ENCODE results near the gene ZNF814. TPM values are rescaled to one million over a fixed set of nuclear protein-coding genes. Genes with fewer than 3 reads are reported as not detected.
"Not testable (repeated sequence)": the region's sequence is repeated elsewhere in the genome, so short reads cannot be mapped to it uniquely, and the experiment has no call there.

The ZNF814 gene
- total RNA-seq, 4 donors from 2014 or later: 5.8 to 9.4 (median 7.5) TPM

DNA sequence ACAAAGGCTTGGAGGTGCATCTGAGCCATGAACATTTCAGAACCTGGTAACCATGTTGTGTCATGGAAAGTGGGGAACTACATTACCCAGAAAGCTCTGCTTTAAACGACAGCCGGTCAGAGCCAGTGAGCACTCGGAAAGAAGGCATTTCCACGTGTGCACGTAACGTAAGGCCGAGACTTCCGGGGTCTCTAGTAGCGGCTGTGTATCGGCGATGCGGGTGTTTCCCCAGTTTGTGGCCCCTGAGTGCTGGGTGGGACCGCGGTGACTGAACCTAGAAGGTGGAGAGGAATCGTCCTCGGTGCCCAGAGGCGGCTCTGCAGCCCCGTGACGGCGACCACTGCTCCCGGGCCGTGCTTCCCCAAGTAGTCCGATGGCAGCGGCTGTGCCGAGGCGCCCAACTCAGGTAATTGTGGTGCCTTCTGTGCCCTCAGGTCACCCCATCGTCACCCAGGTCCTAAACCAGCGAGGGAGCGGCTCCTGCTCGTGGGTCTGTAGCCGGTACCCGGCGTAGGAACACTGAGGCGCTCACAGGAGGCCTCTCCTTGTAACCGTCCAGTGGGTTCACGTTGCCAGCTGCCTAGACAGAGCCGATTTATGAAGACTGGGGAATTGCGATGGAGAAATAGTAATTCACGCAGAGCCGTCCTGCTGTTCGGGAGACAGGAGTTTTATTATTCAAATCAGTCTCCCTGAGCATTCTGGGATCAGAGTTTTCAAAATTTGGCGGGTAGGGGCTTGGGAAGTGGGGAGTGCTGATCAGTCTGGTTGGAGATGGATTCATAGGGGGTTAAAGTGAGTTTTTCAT, 39.0 kb downstream of the ZNF814 start, which contains the start of gene ZNF587:
Gene ZNF587 (plus strand): TSS at position 194 of the 808 bp plus-strand sequence. CDS start 180 bp downstream, at position 374.
- peaks cover 0 to 12% (median 12%) of the 10 kb centered on the region in 4 donors for H3K36me3 ChIP-seq
- DNase-seq (ENCODE audit: extremely low spot score); H3K9me3 ChIP-seq; intact Hi-C loops (cut with DNase I); H3K27me3 ChIP-seq: not testable (repeated sequence)
- peak; percentile 72 to 75 for TF ChIP-seq POLR2AphosphoS5 (IDR thresholded peaks at IDR 0.05)
- H3K27ac ChIP-seq (replicated peaks in 1 of 4): peak within 1 kb of the TSS; percentile 62 to 76 (median 74)
- H3K4me3 ChIP-seq: peak within 1 kb of the TSS; percentile 66 to 79 (median 74)
- WGBS: 0% methylated on average over 18 of the region's 42 CpGs
- H3K4me1 ChIP-seq: peaks cover 13 to 25% (median 19%) of the 10 kb centered on the region in 4 donors

DNA sequence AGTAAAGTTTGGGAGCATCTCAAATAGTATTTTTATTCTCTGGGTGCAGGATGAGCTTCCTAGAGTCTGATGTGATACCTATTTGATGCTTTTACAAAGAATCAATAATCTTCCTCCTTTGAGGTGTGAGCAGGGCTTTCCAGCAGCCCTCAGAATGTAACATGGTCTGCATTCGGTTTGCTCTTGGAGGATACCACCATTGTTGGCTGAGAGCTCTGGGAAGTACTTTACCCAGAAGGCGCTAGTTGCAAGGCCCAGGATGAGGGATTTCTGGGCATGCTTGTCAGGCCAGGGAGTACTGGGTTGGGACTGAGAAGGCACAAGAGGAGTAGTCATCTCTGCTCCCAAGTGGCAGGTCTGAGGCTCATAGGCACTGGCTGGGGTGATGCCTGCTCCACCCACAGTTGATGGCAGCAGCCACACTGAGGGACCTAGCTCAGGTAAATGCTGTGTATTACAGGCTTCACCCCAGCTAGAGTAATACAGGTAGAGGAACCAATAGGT, 39.6 kb downstream of the ZNF814 start:
- DNase-seq (ENCODE audit: extremely low spot score); H3K9me3 ChIP-seq; intact Hi-C loops (cut with DNase I); H3K27me3 ChIP-seq: not testable (repeated sequence)
- Histone ChIP-seq H3K36me3 (peaks cover 0 to 11% (median 9%) of the 10 kb centered on the region in 4 donors), H3K27ac (replicated peaks in 1 of 4) (peak overlapping the region in 3 of 4 donors; percentile 71 to 76 (median 76)), H3K4me3 (peak overlapping the region; percentile 66 to 79 (median 74)), H3K4me1 (peaks cover 13 to 25% (median 19%) of the 10 kb centered on the region in 4 donors)
- 88% methylated on average over 2 of the region's 2 CpGs for WGBS

- H3K27me3 ChIP-seq; H3K9me3 ChIP-seq; intact Hi-C loops (cut with DNase I); H3K4me3 ChIP-seq; DNase-seq (ENCODE audit: extremely low spot score); H3K27ac ChIP-seq (replicated peaks in 1 of 4): not testable (repeated sequence)
- Histone ChIP-seq H3K4me1 (peaks cover 13 to 24% (median 17%) of the 10 kb centered on the region in 4 donors), H3K36me3 (peaks cover 0 to 11% (median 5%) of the 10 kb centered on the region in 4 donors)
- 76% methylated on average over 3 of the region's 3 CpGs for WGBS
These were observed 41.7 kb downstream of the ZNF814 start for GRCh38 chr19:57847164-57847563.

- H3K4me1 ChIP-seq: no peaks in the 10 kb centered on the region
- intact Hi-C loops (cut with DNase I): no loop called here
- no peaks in the 10 kb centered on the region for H3K9me3 ChIP-seq
- WGBS: 85% methylated on average over 5 of the region's 6 CpGs
- no peaks in the 10 kb centered on the region for H3K27me3 ChIP-seq
- peaks cover 3 to 56% (median 31%) of the 10 kb centered on the region in 4 donors for H3K36me3 ChIP-seq
- H3K4me3 ChIP-seq: no peak overlapping the region
- TF ChIP-seq POLR2A (IDR thresholded peaks at IDR 0.05; ENCODE audit: low read depth) (no peak), POLR2AphosphoS5 (IDR thresholded peaks at IDR 0.05) (no peak), EP300 (IDR thresholded peaks at IDR 0.05) (no peak)
- TF ChIP-seq, protein P1, sequence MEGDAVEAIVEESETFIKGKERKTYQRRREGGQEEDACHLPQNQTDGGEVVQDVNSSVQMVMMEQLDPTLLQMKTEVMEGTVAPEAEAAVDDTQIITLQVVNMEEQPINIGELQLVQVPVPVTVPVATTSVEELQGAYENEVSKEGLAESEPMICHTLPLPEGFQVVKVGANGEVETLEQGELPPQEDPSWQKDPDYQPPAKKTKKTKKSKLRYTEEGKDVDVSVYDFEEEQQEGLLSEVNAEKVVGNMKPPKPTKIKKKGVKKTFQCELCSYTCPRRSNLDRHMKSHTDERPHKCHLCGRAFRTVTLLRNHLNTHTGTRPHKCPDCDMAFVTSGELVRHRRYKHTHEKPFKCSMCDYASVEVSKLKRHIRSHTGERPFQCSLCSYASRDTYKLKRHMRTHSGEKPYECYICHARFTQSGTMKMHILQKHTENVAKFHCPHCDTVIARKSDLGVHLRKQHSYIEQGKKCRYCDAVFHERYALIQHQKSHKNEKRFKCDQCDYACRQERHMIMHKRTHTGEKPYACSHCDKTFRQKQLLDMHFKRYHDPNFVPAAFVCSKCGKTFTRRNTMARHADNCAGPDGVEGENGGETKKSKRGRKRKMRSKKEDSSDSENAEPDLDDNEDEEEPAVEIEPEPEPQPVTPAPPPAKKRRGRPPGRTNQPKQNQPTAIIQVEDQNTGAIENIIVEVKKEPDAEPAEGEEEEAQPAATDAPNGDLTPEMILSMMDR (IDR thresholded peaks at IDR 0.05): no peak
- no peak overlapping the region for H3K27ac ChIP-seq (replicated peaks in 1 of 4)
- DNase-seq (ENCODE audit: extremely low spot score): no peak
These were observed 47.6 kb downstream of the ZNF814 start for GRCh38 chr19:57841122-57841763.

- H3K27me3 ChIP-seq; H3K9me3 ChIP-seq; intact Hi-C loops (cut with DNase I); H3K4me3 ChIP-seq; DNase-seq (ENCODE audit: extremely low spot score); H3K27ac ChIP-seq (replicated peaks in 1 of 4); H3K4me1 ChIP-seq: not testable (repeated sequence)
- H3K36me3 ChIP-seq: peaks cover 3 to 56% (median 28%) of the 10 kb centered on the region in 4 donors
- 86% methylated on average over 5 of the region's 5 CpGs for WGBS
These were observed 50.1 kb downstream of the ZNF814 start for GRCh38 chr19:57838622-57839191.

DNA sequence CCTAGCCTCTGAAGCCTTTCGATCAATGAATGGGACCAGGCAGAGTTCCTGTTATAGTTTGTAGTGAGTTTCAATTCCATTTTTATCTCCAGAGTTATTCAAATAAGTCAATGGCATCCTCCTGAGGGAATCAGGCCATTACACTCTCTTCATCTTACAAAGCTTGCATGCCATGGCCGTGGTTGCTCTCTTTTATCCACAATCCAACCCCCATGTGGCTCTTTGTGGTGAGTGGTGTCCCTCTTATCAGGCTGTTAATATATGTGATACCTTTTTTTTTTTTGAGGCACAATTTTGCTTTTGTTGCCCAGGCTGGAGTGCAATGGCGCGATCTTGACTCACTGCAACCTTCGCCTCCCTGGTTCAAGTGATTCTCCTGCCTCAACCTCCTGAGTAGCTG, 51.8 kb downstream of the ZNF814 start:
- H3K4me1 ChIP-seq; DNase-seq (ENCODE audit: extremely low spot score); H3K27me3 ChIP-seq; H3K9me3 ChIP-seq; H3K4me3 ChIP-seq; intact Hi-C loops (cut with DNase I); H3K27ac ChIP-seq (replicated peaks in 1 of 4): not testable (repeated sequence)
- WGBS: 91% methylated on average over 5 of the region's 5 CpGs
- peaks cover 3 to 44% (median 24%) of the 10 kb centered on the region in 4 donors for H3K36me3 ChIP-seq

- Histone ChIP-seq H3K9me3 (no peaks in the 10 kb centered on the region), H3K27me3 (no peaks in the 10 kb centered on the region), H3K4me1 (peaks cover 13 to 26% (median 16%) of the 10 kb centered on the region in 4 donors), H3K27ac (replicated peaks in 1 of 4) (peak within 1 kb of the TSS; percentile 57 to 71 (median 66)), H3K4me3 (peak within 1 kb of the TSS; percentile 50 to 63 (median 57)), H3K36me3 (peaks cover 0 to 8% (median 0%) of the 10 kb centered on the region in 4 donors)
- intact Hi-C loops (cut with DNase I): no loop called here
- TF ChIP-seq POLR2A (IDR thresholded peaks at IDR 0.05; ENCODE audit: low read depth): no peak
- peak; percentile 39 to 53 for TF ChIP-seq POLR2AphosphoS5 (IDR thresholded peaks at IDR 0.05)
- TF ChIP-seq, protein P1 (IDR thresholded peaks at IDR 0.05): peak; percentile 26 to 46 (median 44)
- no peak for DNase-seq (ENCODE audit: extremely low spot score)
- 30% methylated on average over 6 of the region's 22 CpGs for WGBS
These were observed 58.7 kb downstream of the ZNF814 start, which contains the start of gene ZNF587B for GRCh38 chr19:57830071-57830602. ZNF587B (plus strand) TSS chr19:57830299; CDS start chr19:57830529, 230 bp downstream.
